Transverse colon (tissue), 4 donors: ENCODE measurements around the gene DHRS12. TPM values are rescaled to one million over a fixed set of nuclear protein-coding genes. Genes with fewer than 3 reads are reported as not detected.

Experiments
- DNase-seq: peaks from one replicate; pipeline ENCODE4 v3.0.0-alpha.2; 2019
- H3K27ac ChIP-seq, 4 donors: fragments of 200-600 bp; sonication (generic); 2 replicates each; pipeline ENCODE4 v1.5.1; 2016 to 2018; ENCODE audit warnings: inconsistent platforms in 4 of 4
- H3K27me3 ChIP-seq: fragments of 200-600 bp; sonication (generic); 2 replicates; pipeline ENCODE4 v1.5.1; 2017; ENCODE audit warnings: inconsistent platforms
- H3K36me3 ChIP-seq, 4 donors: fragments of 200-600 bp; sonication (generic); 2 replicates each; pipeline ENCODE4 v1.5.1; 2017 to 2019; ENCODE audit warnings: inconsistent platforms in 4 of 4
- H3K4me1 ChIP-seq, 4 donors: fragments of 200-600 bp; sonication (generic); 2 replicates each; pipeline ENCODE4 v1.5.1; 2017 to 2020; ENCODE audit warnings: inconsistent platforms in 4 of 4
- H3K4me3 ChIP-seq, 4 donors: fragments of 200-600 bp; sonication (generic); 1 replicate in 1 of 4; 2 replicates in 3 of 4; pipeline versions ENCODE4 v1.5.1 to v1.6.1; 2017 to 2019; ENCODE audit warnings: inconsistent platforms in 4 of 4
- H3K9me3 ChIP-seq, 2 donors: fragments of 200-600 bp; sonication (generic); 2 replicates each; pipeline ENCODE4 v1.5.1; 2017 to 2019; ENCODE audit warnings: inconsistent platforms in 2 of 2
- EP300 ChIP-seq: sonication (generic); formaldehyde crosslinking; IDR thresholded peaks from one replicate; pipeline ENCODE4 v1.6.1; 2017; ENCODE audit warnings: antibody characterized with exemption, low read depth
- POLR2A ChIP-seq: fragments of 450-650 bp; IDR thresholded peaks from one replicate; pipeline ENCODE4 v1.6.1; 2016; ENCODE audit warnings: antibody characterized with exemption, mild to moderate bottlenecking, moderate library complexity
- POLR2AphosphoS5 ChIP-seq, 3 donors: sonication (generic); formaldehyde crosslinking; IDR thresholded peaks; one replicate each; pipeline ENCODE4 v1.6.1; 2016; ENCODE audit warnings: antibody characterized with exemption in 3 of 3
- whole genome bisulfite sequencing, 2 donors: methylation state at CpG; one replicate each; pipeline ENCODE4 v1.1.5; 2018; ENCODE audit warnings: low coverage in 1 of 2; 5-methylcytosine and 5-hydroxymethylcytosine counted together
- in situ Hi-C, 4 donors: fragments of 200-750 bp; cut with MboI; loops; one replicate each; pipeline versions ENCODE4 v1.15.0 to v1.15.1; 2017; ENCODE audit warnings: low sequenced_read_pairs in 3 of 4, low pct_ligation_motif_present in 1 of 4, low pct_unique_long_range_greater_than_20kb in 1 of 4
- intact Hi-C: fragments of 100-400 bp; cut with DNase I; formaldehyde crosslinking; loops from one replicate; pipeline ENCODE4 v1.15.1; 2023; ENCODE audit warnings: low total_unique reads
- total RNA-seq, 4 donors: library from RNA; depleted of rRNA; stranded (reverse); fragments of >200 nt; gene quantifications; one replicate each; pipeline ENCODE4 v1.1.0, GENCODE V29; 2016
- TF ChIP-seq, protein P1 (sequence below), 5 experiments: fragments of 200-600 bp in 3 of 5; fragments of 450-650 bp in 2 of 5; sonication (generic) in 3 of 5; IDR thresholded peaks; 1 replicate in 2 of 5; 2 replicates in 3 of 5; pipeline ENCODE4 v1.5.1; 2016 to 2017; ENCODE audit warnings: antibody characterized with exemption in 5 of 5, inconsistent platforms in 3 of 5, mild to moderate bottlenecking in 2 of 5, moderate library complexity in 1 of 5

Gene DHRS12
- total RNA-seq, 4 donors from 2014 or later, result 5.2 to 17.8 (median 13.5) TPM

GRCh38 chr13:51811920-51812451 is 8.0 kb upstream of the DHRS12 start:
- intact Hi-C loops (no loop called here), in situ Hi-C loops (loop anchor here in 1 of 4 donors (25.0 kb wide), 2 partner anchors 325 to 625 kb away; partner anchors contain the start of gene NEK5)
- Histone ChIP-seq H3K27me3 (no peaks in the 10 kb centered on the region), H3K9me3 (no peaks in the 10 kb centered on the region), H3K36me3 (no peaks in the 10 kb centered on the region), H3K4me1 (peaks cover 5 to 13% (median 10%) of the 10 kb centered on the region in 4 donors), H3K27ac (no peak overlapping the region), H3K4me3 (no peak overlapping the region)
- 60 to 67% methylated on average over 1 to 4 of the region's 4 CpGs for WGBS, 2 donors
- TF ChIP-seq POLR2AphosphoS5 (IDR thresholded peaks at IDR 0.05), result no peak
- TF ChIP-seq EP300, result no peak
- no peak for TF ChIP-seq POLR2A
- TF ChIP-seq, protein P1, sequence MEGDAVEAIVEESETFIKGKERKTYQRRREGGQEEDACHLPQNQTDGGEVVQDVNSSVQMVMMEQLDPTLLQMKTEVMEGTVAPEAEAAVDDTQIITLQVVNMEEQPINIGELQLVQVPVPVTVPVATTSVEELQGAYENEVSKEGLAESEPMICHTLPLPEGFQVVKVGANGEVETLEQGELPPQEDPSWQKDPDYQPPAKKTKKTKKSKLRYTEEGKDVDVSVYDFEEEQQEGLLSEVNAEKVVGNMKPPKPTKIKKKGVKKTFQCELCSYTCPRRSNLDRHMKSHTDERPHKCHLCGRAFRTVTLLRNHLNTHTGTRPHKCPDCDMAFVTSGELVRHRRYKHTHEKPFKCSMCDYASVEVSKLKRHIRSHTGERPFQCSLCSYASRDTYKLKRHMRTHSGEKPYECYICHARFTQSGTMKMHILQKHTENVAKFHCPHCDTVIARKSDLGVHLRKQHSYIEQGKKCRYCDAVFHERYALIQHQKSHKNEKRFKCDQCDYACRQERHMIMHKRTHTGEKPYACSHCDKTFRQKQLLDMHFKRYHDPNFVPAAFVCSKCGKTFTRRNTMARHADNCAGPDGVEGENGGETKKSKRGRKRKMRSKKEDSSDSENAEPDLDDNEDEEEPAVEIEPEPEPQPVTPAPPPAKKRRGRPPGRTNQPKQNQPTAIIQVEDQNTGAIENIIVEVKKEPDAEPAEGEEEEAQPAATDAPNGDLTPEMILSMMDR (IDR thresholded peaks at IDR 0.05), result no peak
- no peak for DNase-seq

- Histone ChIP-seq H3K36me3 (no peaks in the 10 kb centered on the region), H3K27me3 (no peaks in the 10 kb centered on the region), H3K27ac (no peak overlapping the region), H3K9me3 (no peaks in the 10 kb centered on the region), H3K4me1 (peaks cover 5 to 13% (median 10%) of the 10 kb centered on the region in 4 donors), H3K4me3 (no peak overlapping the region)
- WGBS, 2 donors, result 80% methylated on average over 1 to 12 of the region's 12 CpGs
- TF ChIP-seq POLR2AphosphoS5 (IDR thresholded peaks at IDR 0.05) (no peak), POLR2A (no peak), EP300 (no peak)
- TF ChIP-seq, protein P1 (IDR thresholded peaks at IDR 0.05), result no peak
- no peak for DNase-seq
- intact Hi-C loops (no loop called here), in situ Hi-C loops (loop anchor here in 1 of 4 donors (25.0 kb wide), 2 partner anchors 326 to 626 kb away; partner anchors contain the start of gene NEK5)
These were observed 7.1 kb upstream of the DHRS12 start for GRCh38 chr13:51811046-51811445.

DNA sequence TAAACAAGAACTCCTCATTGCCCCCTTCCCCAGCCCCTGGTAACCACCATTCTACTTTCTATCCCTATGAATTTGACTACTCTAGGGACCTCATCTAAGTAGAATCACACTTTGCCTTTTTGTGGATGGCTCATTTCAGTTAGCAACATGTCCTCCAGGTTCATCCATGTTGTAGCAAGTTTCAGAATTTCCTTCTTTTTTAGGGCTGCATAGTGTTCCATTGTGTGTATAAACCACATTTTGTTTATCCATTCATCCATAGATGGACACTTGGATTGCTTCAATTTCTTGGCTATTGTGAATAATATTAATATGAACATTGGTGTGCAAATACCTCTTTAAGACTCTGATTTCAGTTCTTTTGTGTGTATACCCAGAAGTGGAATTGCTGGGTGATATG is 4.8 kb upstream of the DHRS12 start:
- no peaks in the 10 kb centered on the region for H3K9me3 ChIP-seq
- TF ChIP-seq POLR2AphosphoS5 (IDR thresholded peaks at IDR 0.05) (no peak), EP300 (no peak), POLR2A (no peak)
- TF ChIP-seq, protein P1 (IDR thresholded peaks at IDR 0.05), result no peak
- H3K4me1 ChIP-seq, result peaks cover 0 to 11% (median 6%) of the 10 kb centered on the region in 4 donors
- no peaks in the 10 kb centered on the region for H3K27me3 ChIP-seq
- no peak overlapping the region for H3K27ac ChIP-seq
- in situ Hi-C loops (loop anchor here in 2 of 4 donors (10.0 to 25.0 kb wide), 3 partner anchors 224 to 628 kb away; partner anchors contain the start of genes NEK5 (in 1 of the 2) and WDFY2 (in 1 of the 2)), intact Hi-C loops (loop anchor here (10.0 kb wide), 1 partner anchor 224 kb away; the partner anchor contains the start of gene WDFY2)
- H3K4me3 ChIP-seq, result no peak overlapping the region
- DNase-seq, result no peak
- H3K36me3 ChIP-seq, result no peaks in the 10 kb centered on the region

DNA sequence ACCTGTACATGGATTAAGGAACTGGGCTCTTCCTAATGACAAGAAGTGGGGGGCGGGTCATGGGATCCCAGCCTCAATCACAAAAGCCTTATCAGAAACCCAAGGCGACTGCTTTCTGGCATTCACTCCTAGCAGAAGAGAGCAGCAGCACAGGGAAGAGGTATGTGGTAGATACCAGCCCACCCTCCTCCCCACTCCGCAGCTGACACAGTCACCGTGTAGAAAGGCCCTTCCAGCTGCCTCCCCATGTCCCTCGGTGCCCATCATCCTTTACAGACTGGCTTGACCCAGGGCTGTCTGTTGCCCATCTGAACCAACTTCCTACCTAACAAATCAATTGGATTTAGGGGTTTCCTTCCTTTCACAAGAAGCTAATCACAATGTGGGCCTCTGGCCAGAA is 3.1 kb upstream of the DHRS12 start:
- H3K9me3 ChIP-seq, result no peaks in the 10 kb centered on the region
- intact Hi-C loops, result loop anchor here (10.0 kb wide), 1 partner anchor 222 kb away; the partner anchor contains the start of gene WDFY2
- no peaks in the 10 kb centered on the region for H3K36me3 ChIP-seq
- no peak for DNase-seq
- no peak overlapping the region for H3K27ac ChIP-seq
- TF ChIP-seq POLR2A, result no peak
- no peak for TF ChIP-seq POLR2AphosphoS5 (IDR thresholded peaks at IDR 0.05)
- TF ChIP-seq EP300, result no peak
- TF ChIP-seq, protein P1 (IDR thresholded peaks at IDR 0.05), result no peak
- in situ Hi-C loops, result loop anchor here in 2 of 4 donors (10.0 to 25.0 kb wide), 3 partner anchors 222 to 630 kb away; partner anchors contain the start of genes NEK5 (in 1 of the 2) and WDFY2 (in 1 of the 2)
- H3K4me3 ChIP-seq, result no peak overlapping the region
- peaks cover 12 to 25% (median 21%) of the 10 kb centered on the region in 4 donors for H3K4me1 ChIP-seq
- H3K27me3 ChIP-seq, result no peaks in the 10 kb centered on the region
- WGBS, 2 donors, result 79 to 100% methylated on average over 1 to 5 of the region's 5 CpGs
